PFSK-1 (cell line): ENCODE measurements around the gene CNTLN.

Experiments
- FOXP2 ChIP-seq: optimal IDR thresholded peaks from 2 replicates; pipeline ENCODE3; 2011; ENCODE audit warnings: borderline replicate concordance, control low read depth, inconsistent platforms; ENCODE audit not compliant: insufficient read depth; ENCODE audit errors: extremely low read length, extremely low read depth
- POLR2AphosphoS5 ChIP-seq: IDR thresholded peaks from 2 replicates; pipeline ENCODE4 v1.6.1; 2012; ENCODE audit warnings: low read depth, mild to moderate bottlenecking, control low read depth, low read length, moderate library complexity
- SIN3A ChIP-seq: IDR thresholded peaks from 2 replicates; pipeline ENCODE4 v1.6.1; 2012; ENCODE audit warnings: mild to moderate bottlenecking, low read length, moderate library complexity, borderline replicate concordance; ENCODE audit not compliant: insufficient read depth
- TAF1 ChIP-seq: IDR thresholded peaks from 2 replicates; pipeline ENCODE4 v1.6.1; 2012; ENCODE audit warnings: low read length, control low read depth, borderline replicate concordance; ENCODE audit not compliant: insufficient read depth
- TF ChIP-seq, protein P1 (sequence below), 2 experiments: IDR thresholded peaks; 2 replicates each; pipeline versions ENCODE4 v1.6.1 to v1.8.0; 2011 to 2012; ENCODE audit warnings: low read depth in 2 of 2, low read length in 2 of 2, control low read depth in 1 of 2, inconsistent platforms in 1 of 2, mild to moderate bottlenecking in 1 of 2, moderate library complexity in 1 of 2; ENCODE audit not compliant: insufficient read depth in 1 of 2

DNA sequence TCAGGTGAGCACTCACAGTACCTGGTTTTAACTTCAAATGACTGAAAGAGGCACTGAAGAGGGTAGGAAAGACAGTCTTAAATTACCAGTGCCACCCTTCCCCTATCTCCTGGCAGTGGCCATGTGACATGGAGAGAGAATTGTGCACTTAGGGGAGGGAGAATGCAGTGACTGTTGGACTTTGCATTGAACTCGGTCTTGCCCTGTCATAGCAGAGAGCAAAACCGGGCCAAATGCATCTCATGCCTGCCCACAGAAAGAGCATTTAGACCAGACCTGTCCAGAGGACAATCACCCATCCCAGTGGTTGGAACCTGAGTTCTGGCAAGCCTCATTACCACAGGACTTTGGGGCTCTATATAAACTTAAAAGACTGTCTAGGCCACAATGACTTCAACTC lies 232.2 kb downstream of the CNTLN start:
- TF ChIP-seq POLR2AphosphoS5, result no peak
- TF ChIP-seq TAF1, result no peak
- TF ChIP-seq, protein P1, sequence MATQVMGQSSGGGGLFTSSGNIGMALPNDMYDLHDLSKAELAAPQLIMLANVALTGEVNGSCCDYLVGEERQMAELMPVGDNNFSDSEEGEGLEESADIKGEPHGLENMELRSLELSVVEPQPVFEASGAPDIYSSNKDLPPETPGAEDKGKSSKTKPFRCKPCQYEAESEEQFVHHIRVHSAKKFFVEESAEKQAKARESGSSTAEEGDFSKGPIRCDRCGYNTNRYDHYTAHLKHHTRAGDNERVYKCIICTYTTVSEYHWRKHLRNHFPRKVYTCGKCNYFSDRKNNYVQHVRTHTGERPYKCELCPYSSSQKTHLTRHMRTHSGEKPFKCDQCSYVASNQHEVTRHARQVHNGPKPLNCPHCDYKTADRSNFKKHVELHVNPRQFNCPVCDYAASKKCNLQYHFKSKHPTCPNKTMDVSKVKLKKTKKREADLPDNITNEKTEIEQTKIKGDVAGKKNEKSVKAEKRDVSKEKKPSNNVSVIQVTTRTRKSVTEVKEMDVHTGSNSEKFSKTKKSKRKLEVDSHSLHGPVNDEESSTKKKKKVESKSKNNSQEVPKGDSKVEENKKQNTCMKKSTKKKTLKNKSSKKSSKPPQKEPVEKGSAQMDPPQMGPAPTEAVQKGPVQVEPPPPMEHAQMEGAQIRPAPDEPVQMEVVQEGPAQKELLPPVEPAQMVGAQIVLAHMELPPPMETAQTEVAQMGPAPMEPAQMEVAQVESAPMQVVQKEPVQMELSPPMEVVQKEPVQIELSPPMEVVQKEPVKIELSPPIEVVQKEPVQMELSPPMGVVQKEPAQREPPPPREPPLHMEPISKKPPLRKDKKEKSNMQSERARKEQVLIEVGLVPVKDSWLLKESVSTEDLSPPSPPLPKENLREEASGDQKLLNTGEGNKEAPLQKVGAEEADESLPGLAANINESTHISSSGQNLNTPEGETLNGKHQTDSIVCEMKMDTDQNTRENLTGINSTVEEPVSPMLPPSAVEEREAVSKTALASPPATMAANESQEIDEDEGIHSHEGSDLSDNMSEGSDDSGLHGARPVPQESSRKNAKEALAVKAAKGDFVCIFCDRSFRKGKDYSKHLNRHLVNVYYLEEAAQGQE (IDR thresholded peaks at IDR 0.05; ENCODE audit: insufficient read depth in 1 of 2, low read depth in 2 of 2, low read length in 2 of 2), result no peak
- no peak for TF ChIP-seq SIN3A
- no peak for TF ChIP-seq FOXP2
